B cell (primary cell): ENCODE data around the gene WNT1. TPM values are rescaled to one million over a fixed set of nuclear protein-coding genes. Genes with fewer than 3 reads are reported as not detected.

ENCODE experiments used
- ATAC-seq: fragments of 200-7000 bp; cut with Tn5 transposase; one replicate; pipeline ENCODE4 v1.10.0; 2021; ENCODE audit warnings: low read depth, mild to moderate bottlenecking, moderate number of reproducible peaks, moderate library complexity
- CTCF ChIA-PET: fragments of 350-600 bp; sonication (Branson Sonifier 250); formaldehyde crosslinking; loops from one replicate; lab custom pipeline; 2021; ENCODE audit warnings: antibody characterized with exemption, inconsistent platforms; lab: Charles Lee
- POLR2A ChIA-PET: fragments of 350-600 bp; sonication (Branson Sonifier 250); formaldehyde crosslinking; loops from one replicate; lab custom pipeline; 2021; ENCODE audit warnings: antibody characterized with exemption; lab: Charles Lee
- DNase-seq: peaks from one replicate; pipeline ENCODE4 v3.0.0; 2013
- H2AFZ ChIP-seq: 2 replicates; pipeline ENCODE4 v1.6.1; 2012; ENCODE audit warnings: mild to moderate bottlenecking, low read depth, low read length; ENCODE audit not compliant: insufficient read depth, poor library complexity, severe bottlenecking
- H3K27ac ChIP-seq, 2 donors: 1 replicate in 1 of 2; 2 replicates in 1 of 2; pipeline ENCODE4 v1.5.1; 2012 to 2013; ENCODE audit warnings: low read length in 2 of 2, mild to moderate bottlenecking in 2 of 2, moderate library complexity in 1 of 2
- H3K27me3 ChIP-seq, 4 experiments: fragments of 200-600 bp in 1 of 4; sonication (generic) in 1 of 4; replicated peaks in 1 of 4; 1 replicate in 2 of 4; 2 replicates in 2 of 4; pipeline versions ENCODE4 v1.6.1 to v1.7.0; 2013 to 2016; ENCODE audit warnings: low read length in 3 of 4, mild to moderate bottlenecking in 2 of 4, mixed read lengths in 1 of 4, moderate library complexity in 1 of 4; ENCODE audit not compliant: insufficient read depth in 4 of 4, control insufficient read depth in 3 of 4; ENCODE audit errors: control extremely low read depth in 1 of 4
- H3K36me3 ChIP-seq, 2 experiments: replicated peaks in 1 of 2; 1 replicate in 1 of 2; 2 replicates in 1 of 2; pipeline versions ENCODE4 v1.6.1 to v1.7.1; 2013; ENCODE audit warnings: low read length in 1 of 2; ENCODE audit not compliant: insufficient read depth in 2 of 2, control insufficient read depth in 1 of 2; ENCODE audit errors: control extremely low read depth in 1 of 2, extremely low read depth in 1 of 2
- H3K4me1 ChIP-seq, 2 donors: fragments of 200-600 bp in 1 of 2; sonication (generic) in 1 of 2; 1 replicate in 1 of 2; 2 replicates in 1 of 2; pipeline versions ENCODE4 v1.5.1 to v1.6.1; 2013 to 2017; ENCODE audit warnings: low read length in 2 of 2; ENCODE audit not compliant: control insufficient read depth in 2 of 2, insufficient read depth in 2 of 2
- H3K4me2 ChIP-seq: replicated peaks from 2 replicates; pipeline ENCODE3; 2012; ENCODE audit warnings: mild to moderate bottlenecking, low read depth, low read length; ENCODE audit not compliant: poor library complexity, severe bottlenecking
- H3K4me3 ChIP-seq, 5 experiments: fragments of 200-600 bp in 1 of 5; sonication (generic) in 1 of 5; 1 replicate in 3 of 5; 2 replicates in 2 of 5; pipeline versions ENCODE4 v1.5.1 to v1.7.0; 2011 to 2016; ENCODE audit warnings: low read length in 4 of 5, mild to moderate bottlenecking in 4 of 5, low read depth in 2 of 5, control low read depth in 1 of 5, moderate library complexity in 1 of 5; ENCODE audit not compliant: insufficient read depth in 1 of 5; ENCODE audit errors: control extremely low read depth in 1 of 5, extremely low read depth in 1 of 5
- H3K79me2 ChIP-seq: fragments of 200-600 bp; sonication (generic); one replicate; pipeline ENCODE4 v1.6.0; 2016; ENCODE audit warnings: low read length; ENCODE audit not compliant: control insufficient read depth, insufficient read depth
- H3K9ac ChIP-seq: fragments of 200-600 bp; sonication (generic); 2 replicates; pipeline ENCODE4 v1.6.1; 2017; ENCODE audit warnings: mild to moderate bottlenecking, low read length, moderate library complexity
- H3K9me3 ChIP-seq, 3 donors: one replicate each; pipeline versions ENCODE4 v1.6.1 to v1.7.1; 2013; ENCODE audit warnings: low read length in 2 of 3; ENCODE audit not compliant: control insufficient read depth in 2 of 3, insufficient read depth in 1 of 3; ENCODE audit errors: control extremely low read depth in 1 of 3
- H4K20me1 ChIP-seq: 2 replicates; pipeline ENCODE4 v1.6.0; 2012; ENCODE audit warnings: mild to moderate bottlenecking, low read length; ENCODE audit not compliant: insufficient read depth, control insufficient read depth, poor library complexity, severe bottlenecking
- H3K27ac Mint-ChIP-seq: one replicate; pipeline ENCODE4 v1.8.0; 2021; ENCODE audit warnings: mixed read lengths
- H3K27me3 Mint-ChIP-seq: one replicate; pipeline ENCODE4 v1.8.0; 2021; ENCODE audit warnings: mixed read lengths
- H3K4me1 Mint-ChIP-seq: one replicate; pipeline ENCODE4 v1.8.0; 2021; ENCODE audit warnings: mixed read lengths
- H3K4me3 Mint-ChIP-seq: one replicate; pipeline ENCODE4 v1.8.0; 2021; ENCODE audit warnings: mixed read lengths
- H3K9me3 Mint-ChIP-seq: one replicate; pipeline ENCODE4 v1.8.0; 2022; ENCODE audit warnings: mixed read lengths; ENCODE audit not compliant: insufficient read depth
- CTCF ChIP-seq: fragments of 200-600 bp; IDR thresholded peaks from one replicate; pipeline ENCODE4 v1.8.0; 2022; ENCODE audit warnings: antibody characterized with exemption, mild to moderate bottlenecking
- EZH2 ChIP-seq: IDR thresholded peaks from 2 replicates; pipeline ENCODE4 v1.6.1; 2012; ENCODE audit warnings: borderline replicate concordance, low read depth, mild to moderate bottlenecking, moderate library complexity, low read length; ENCODE audit not compliant: insufficient read depth, poor library complexity, severe bottlenecking
- WGBS: methylation state at CpG from one replicate; pipeline ENCODE4 v1.1.5; 2013; ENCODE audit warnings: missing lambda C conversion rate; ENCODE audit not compliant: insufficient coverage; 5-methylcytosine and 5-hydroxymethylcytosine counted together
- intact Hi-C: fragments of 100-400 bp; cut with micrococcal nuclease; formaldehyde crosslinking; loops from one replicate; pipeline ENCODE4 v1.10.0; 2022
- polyA minus RNA-seq: library from RNA; depleted of rRNA, polyadenylated mRNA; stranded (reverse); fragments of >200 nt; gene quantifications from 2 replicates; pipeline ENCODE4 v1.2.3, GENCODE V29; 2012
- polyA plus RNA-seq: library from polyadenylated mRNA; depleted of rRNA; stranded (reverse); fragments of >200 nt; gene quantifications from 2 replicates; pipeline ENCODE4 v1.2.3, GENCODE V29; 2012
- total RNA-seq, 2 donors: library from RNA; stranded (reverse); fragments of 120-200 nt in 1 of 2; gene quantifications; 1 replicate in 1 of 2; 2 replicates in 1 of 2; pipeline versions ENCODE4 v1.2.3 to v1.2.4, GENCODE V29; 2013 to 2022

The WNT1 gene
- 0.34 TPM in 1 of 2 replicates, not detected in the other for total RNA-seq
- not detected for total RNA-seq (2013)
- polyA plus RNA-seq = 0.26 and 0.55 TPM in 2 replicates
- polyA minus RNA-seq = 0.57 TPM in 1 of 2 replicates, not detected in the other

DNA sequence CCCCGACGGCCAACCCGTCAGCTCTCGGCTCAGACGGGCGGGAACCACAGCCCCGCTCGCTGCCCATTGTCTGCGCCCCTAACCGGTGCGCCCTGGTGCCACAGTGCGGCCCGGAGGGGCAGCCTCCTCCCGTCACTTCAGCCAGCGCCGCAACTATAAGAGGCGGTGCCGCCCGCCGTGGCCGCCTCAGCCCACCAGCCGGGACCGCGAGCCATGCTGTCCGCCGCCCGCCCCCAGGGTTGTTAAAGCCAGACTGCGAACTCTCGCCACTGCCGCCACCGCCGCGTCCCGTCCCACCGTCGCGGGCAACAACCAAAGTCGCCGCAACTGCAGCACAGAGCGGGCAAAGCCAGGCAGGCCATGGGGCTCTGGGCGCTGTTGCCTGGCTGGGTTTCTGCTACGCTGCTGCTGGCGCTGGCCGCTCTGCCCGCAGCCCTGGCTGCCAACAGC, at the start of gene WNT1:
TSS of gene WNT1 (plus strand) at position 32 of the 450 bp plus-strand sequence. CDS start at position 361, 329 bp downstream.
- ChIA-PET CTCF (interaction anchor here (0.5 to 9.0 kb wide), 17 partner anchors 10 to 186 kb away, joined by 3 to 71 read pairs (median 8); partner anchors contain the start of genes ARF3, DDX23, FKBP11 and PRKAG1), POLR2A (interaction anchor here (0.6 to 2.8 kb wide), 2 partner anchors 19 to 126 kb away, joined by 5 to 12 read pairs; partner anchors contain the start of gene DDX23)
- Mint-ChIP-seq H3K4me1 (peaks cover 54% of the 10 kb centered on the region), H3K27ac (peak within 1 kb of the TSS; percentile 82), H3K9me3 (no peaks in the 10 kb centered on the region), H3K27me3 (peaks cover 67% of the 10 kb centered on the region), H3K4me3 (peak within 1 kb of the TSS; percentile 93)
- Histone ChIP-seq H2AFZ (peak within 1 kb of the TSS; percentile 86), H3K4me3 (peak within 1 kb of the TSS; percentile 52 to 86 (median 63)), H3K9ac (peak within 1 kb of the TSS; percentile 76), H3K27me3 (peaks cover 2 to 82% (median 46%) of the 10 kb centered on the region in 4 experiments), H3K27ac (no peak within 1 kb of the TSS), H3K4me2 (peak within 1 kb of the TSS; percentile 99), H3K4me1 (peaks cover 50 to 54% of the 10 kb centered on the region in 2 donors), H4K20me1 (peaks cover 7% of the 10 kb centered on the region), H3K79me2 (no peaks in the 10 kb centered on the region), H3K36me3 (no peaks in the 10 kb centered on the region), H3K9me3 (peaks cover 0 to 28% (median 0%) of the 10 kb centered on the region in 3 donors)
- TF ChIP-seq EZH2 (peak; percentile 18), CTCF (peak; percentile 77)
- intact Hi-C loops = loop anchor here (1.0 to 2.0 kb wide), 4 partner anchors 8 to 152 kb away; partner anchors contain the start of gene DDX23
- DNase-seq (peak; percentile 61), ATAC-seq (peak; percentile 1)
- 3% methylated on average over 45 of the region's 45 CpGs for WGBS

GRCh38 chr12:48929551-48929950, 48.6 kb upstream of the WNT1 start:
- Histone ChIP-seq H3K9me3 (no peaks in the 10 kb centered on the region), H3K27me3 (no peaks in the 10 kb centered on the region), H3K36me3 (peaks cover 2 to 19% of the 10 kb centered on the region in 2 experiments), H3K9ac (no peak overlapping the region), H3K4me3 (no peak overlapping the region), H4K20me1 (no peaks in the 10 kb centered on the region), H3K4me2 (no peak overlapping the region), H3K4me1 (peaks cover 4 to 6% of the 10 kb centered on the region in 2 donors), H3K79me2 (peaks cover 5% of the 10 kb centered on the region), H3K27ac (no peak overlapping the region), H2AFZ (no peak overlapping the region)
- Mint-ChIP-seq H3K27ac (no peak overlapping the region), H3K27me3 (no peaks in the 10 kb centered on the region), H3K4me1 (peaks cover 7% of the 10 kb centered on the region), H3K9me3 (no peaks in the 10 kb centered on the region), H3K4me3 (no peak overlapping the region)
- TF ChIP-seq EZH2 (no peak), CTCF (no peak)
- ChIA-PET CTCF (interaction anchor here (1.0 to 3.5 kb wide), 5 partner anchors 9 to 77 kb away, joined by 3 to 14 read pairs (median 7); partner anchors contain the start of gene DDX23), POLR2A (no interaction called here)
- intact Hi-C loops = no loop called here
- DNase-seq = no peak
- 100% methylated on average over 1 of the region's 1 CpG for WGBS
- no peak for ATAC-seq
